T-helper 2 cell treated with Interferon-gamma antibody and Interleukin-4, amounts not matched to agents 5 μg/mL and 100 μg/mL, for 36 hours (primary cell): Measurements from ENCODE around the gene CAMTA1.

ENCODE experiments used
- DNase-seq: peaks from one replicate; pipeline ENCODE4 v3.0.0; 2021; ENCODE audit warnings: low spot score
- H3K27ac Mint-ChIP-seq: one replicate; pipeline ENCODE4 v1.8.0; 2021; ENCODE audit warnings: mild to moderate bottlenecking, mixed read lengths
- H3K27me3 Mint-ChIP-seq: one replicate; pipeline ENCODE4 v1.8.0; 2021; ENCODE audit warnings: low read depth, mixed read lengths
- H3K36me3 Mint-ChIP-seq: one replicate; pipeline ENCODE4 v1.8.0; 2021; ENCODE audit warnings: low read depth, mixed read lengths
- H3K4me1 Mint-ChIP-seq: one replicate; pipeline ENCODE4 v1.8.0; 2021; ENCODE audit warnings: low read depth, mixed read lengths
- H3K4me3 Mint-ChIP-seq: one replicate; pipeline ENCODE4 v1.8.0; 2022; ENCODE audit warnings: mild to moderate bottlenecking, moderate library complexity, mixed read lengths
- H3K9me3 Mint-ChIP-seq: one replicate; pipeline ENCODE4 v1.8.0; 2021; ENCODE audit warnings: mixed read lengths

The CAMTA1 gene

GRCh38 chr1:6923955-6924881 lies 139.0 kb downstream of the CAMTA1 start:
- H3K27ac Mint-ChIP-seq: no peak overlapping the region
- H3K36me3 Mint-ChIP-seq: no peaks in the 10 kb centered on the region

GRCh38 chr1:6924891-6925290 lies 139.6 kb downstream of the CAMTA1 start:
- H3K27ac Mint-ChIP-seq: no peak overlapping the region
- no peaks in the 10 kb centered on the region for H3K36me3 Mint-ChIP-seq
- no peaks in the 10 kb centered on the region for H3K9me3 Mint-ChIP-seq
- peaks cover 1% of the 10 kb centered on the region for H3K4me1 Mint-ChIP-seq
- peaks cover 5% of the 10 kb centered on the region for H3K27me3 Mint-ChIP-seq
- H3K4me3 Mint-ChIP-seq: no peak overlapping the region
- no peak for DNase-seq

More at GRCh38 chr1:6923955-6924881, 139.0 kb downstream of the CAMTA1 start:
- DNase-seq: no peak
- peaks cover 5% of the 10 kb centered on the region for H3K27me3 Mint-ChIP-seq
- H3K4me1 Mint-ChIP-seq: peaks cover 1% of the 10 kb centered on the region
- H3K4me3 Mint-ChIP-seq: no peak overlapping the region
- H3K9me3 Mint-ChIP-seq: no peaks in the 10 kb centered on the region

GRCh38 chr1:6927626-6928025 lies 142.4 kb downstream of the CAMTA1 start:
- H3K27me3 Mint-ChIP-seq: peaks cover 5% of the 10 kb centered on the region
- no peak overlapping the region for H3K4me3 Mint-ChIP-seq
- no peak for DNase-seq
- H3K4me1 Mint-ChIP-seq: peaks cover 1% of the 10 kb centered on the region
- no peak overlapping the region for H3K27ac Mint-ChIP-seq
- H3K9me3 Mint-ChIP-seq: no peaks in the 10 kb centered on the region
- no peaks in the 10 kb centered on the region for H3K36me3 Mint-ChIP-seq

GRCh38 chr1:6928106-6928885 lies 143.0 kb downstream of the CAMTA1 start:
- peaks cover 1% of the 10 kb centered on the region for H3K4me1 Mint-ChIP-seq
- H3K27ac Mint-ChIP-seq: no peak overlapping the region
- H3K9me3 Mint-ChIP-seq: no peaks in the 10 kb centered on the region
- no peak for DNase-seq
- H3K4me3 Mint-ChIP-seq: no peak overlapping the region
- H3K36me3 Mint-ChIP-seq: no peaks in the 10 kb centered on the region
- peaks cover 5% of the 10 kb centered on the region for H3K27me3 Mint-ChIP-seq

- Mint-ChIP-seq H3K9me3 (no peaks in the 10 kb centered on the region), H3K27ac (no peak overlapping the region), H3K4me3 (no peak overlapping the region), H3K27me3 (peaks cover 3% of the 10 kb centered on the region), H3K36me3 (no peaks in the 10 kb centered on the region), H3K4me1 (peaks cover 1% of the 10 kb centered on the region)
- DNase-seq: no peak
These were observed 145.6 kb downstream of the CAMTA1 start for GRCh38 chr1:6930732-6931300.

GRCh38 chr1:6935361-6935883 lies 150.2 kb downstream of the CAMTA1 start:
- no peaks in the 10 kb centered on the region for H3K27me3 Mint-ChIP-seq
- H3K36me3 Mint-ChIP-seq: no peaks in the 10 kb centered on the region
- H3K9me3 Mint-ChIP-seq: no peaks in the 10 kb centered on the region
- H3K4me3 Mint-ChIP-seq: no peak overlapping the region
- DNase-seq: no peak
- no peak overlapping the region for H3K27ac Mint-ChIP-seq
- H3K4me1 Mint-ChIP-seq: no peaks in the 10 kb centered on the region

GRCh38 chr1:6935911-6936690 lies 150.8 kb downstream of the CAMTA1 start:
- H3K36me3 Mint-ChIP-seq: no peaks in the 10 kb centered on the region

GRCh38 chr1:6937048-6937447 lies 151.8 kb downstream of the CAMTA1 start:
- no peaks in the 10 kb centered on the region for H3K9me3 Mint-ChIP-seq
- no peak overlapping the region for H3K4me3 Mint-ChIP-seq
- H3K4me1 Mint-ChIP-seq: no peaks in the 10 kb centered on the region
- H3K36me3 Mint-ChIP-seq: no peaks in the 10 kb centered on the region
- DNase-seq: no peak
- no peaks in the 10 kb centered on the region for H3K27me3 Mint-ChIP-seq
- no peak overlapping the region for H3K27ac Mint-ChIP-seq

More at GRCh38 chr1:6935911-6936690, 150.8 kb downstream of the CAMTA1 start:
- H3K27ac Mint-ChIP-seq: no peak overlapping the region
- no peak for DNase-seq
- no peaks in the 10 kb centered on the region for H3K27me3 Mint-ChIP-seq
- no peaks in the 10 kb centered on the region for H3K4me1 Mint-ChIP-seq
- no peaks in the 10 kb centered on the region for H3K9me3 Mint-ChIP-seq
- no peak overlapping the region for H3K4me3 Mint-ChIP-seq

- H3K27ac Mint-ChIP-seq: no peak overlapping the region
- no peaks in the 10 kb centered on the region for H3K36me3 Mint-ChIP-seq
- no peaks in the 10 kb centered on the region for H3K9me3 Mint-ChIP-seq
- H3K27me3 Mint-ChIP-seq: no peaks in the 10 kb centered on the region
- no peak overlapping the region for H3K4me3 Mint-ChIP-seq
- DNase-seq: no peak
- no peaks in the 10 kb centered on the region for H3K4me1 Mint-ChIP-seq
These were observed 154.1 kb downstream of the CAMTA1 start for GRCh38 chr1:6939363-6939762.

GRCh38 chr1:6941786-6942185 lies 156.5 kb downstream of the CAMTA1 start:
- no peak overlapping the region for H3K4me3 Mint-ChIP-seq

GRCh38 chr1:6942990-6943389 lies 157.7 kb downstream of the CAMTA1 start:
- Mint-ChIP-seq H3K36me3 (no peaks in the 10 kb centered on the region), H3K9me3 (no peaks in the 10 kb centered on the region), H3K27ac (no peak overlapping the region), H3K4me1 (no peaks in the 10 kb centered on the region), H3K27me3 (no peaks in the 10 kb centered on the region), H3K4me3 (no peak overlapping the region)
- no peak for DNase-seq

More at GRCh38 chr1:6941786-6942185, 156.5 kb downstream of the CAMTA1 start:
- DNase-seq: no peak
- H3K27ac Mint-ChIP-seq: no peak overlapping the region
- no peaks in the 10 kb centered on the region for H3K9me3 Mint-ChIP-seq
- no peaks in the 10 kb centered on the region for H3K27me3 Mint-ChIP-seq
- H3K36me3 Mint-ChIP-seq: no peaks in the 10 kb centered on the region
- H3K4me1 Mint-ChIP-seq: no peaks in the 10 kb centered on the region

GRCh38 chr1:6944434-6944833 lies 159.2 kb downstream of the CAMTA1 start:
- Mint-ChIP-seq H3K4me1 (no peaks in the 10 kb centered on the region), H3K27ac (no peak overlapping the region), H3K4me3 (no peak overlapping the region), H3K9me3 (no peaks in the 10 kb centered on the region), H3K36me3 (no peaks in the 10 kb centered on the region), H3K27me3 (no peaks in the 10 kb centered on the region)
- no peak for DNase-seq

- no peaks in the 10 kb centered on the region for H3K4me1 Mint-ChIP-seq
- H3K27me3 Mint-ChIP-seq: no peaks in the 10 kb centered on the region
- no peak overlapping the region for H3K27ac Mint-ChIP-seq
- DNase-seq: no peak
- no peaks in the 10 kb centered on the region for H3K9me3 Mint-ChIP-seq
- H3K4me3 Mint-ChIP-seq: no peak overlapping the region
- H3K36me3 Mint-ChIP-seq: no peaks in the 10 kb centered on the region
These were observed 162.7 kb downstream of the CAMTA1 start for GRCh38 chr1:6947952-6948351.
